Measurements from ENCODE around the gene ADCY9. TPM values are rescaled to one million over a fixed set of nuclear protein-coding genes. Genes with fewer than 3 reads are reported as not detected.

ADCY9 gene
- total RNA-seq, 1 donor from 2014 or later = 11.4 TPM

- Mint-ChIP-seq H3K27me3 (ENCODE audit: low read depth, unreplicated experiment) (peaks cover 2% of the 10 kb centered on the region), H3K27ac (ENCODE audit: unreplicated experiment) (no peak overlapping the region), H3K4me3 (ENCODE audit: unreplicated experiment) (no peak overlapping the region), H3K9me3 (ENCODE audit: unreplicated experiment) (peaks cover 2% of the 10 kb centered on the region), H3K4me1 (ENCODE audit: low read depth, unreplicated experiment) (peaks cover 2% of the 10 kb centered on the region), H3K36me3 (ENCODE audit: low read depth, unreplicated experiment) (peaks cover 5% of the 10 kb centered on the region)
- no peak overlapping the region for H3K27ac ChIP-seq (ENCODE audit: low read depth, low read length)
- DNase-seq (ENCODE audit: low read depth) (no peak), FAIRE-seq (no peak)
- H4K20me1 ChIP-seq (ENCODE audit: insufficient read depth, low read length) = no peaks in the 10 kb centered on the region
- H3K4me2 ChIP-seq (ENCODE audit: low read length) = no peak overlapping the region
- H3K4me1 ChIP-seq (ENCODE audit: insufficient read depth, low read length) = no peaks in the 10 kb centered on the region
- H3K9me3 ChIP-seq (ENCODE audit: insufficient read depth, low read depth, low read length) = no peaks in the 10 kb centered on the region
- TF ChIP-seq CTCF (IDR thresholded peaks at IDR 0.05; ENCODE audit: insufficient read depth, low read depth, low read length) (no peak), EZH2 (IDR thresholded peaks at IDR 0.05; ENCODE audit: insufficient read depth, low read length) (no peak)
- no peaks in the 10 kb centered on the region for H3K79me2 ChIP-seq (ENCODE audit: insufficient read depth, low read length)
- no peak overlapping the region for H3K4me3 ChIP-seq (ENCODE audit: insufficient read depth, low read depth, low read length)
- H3K36me3 ChIP-seq (ENCODE audit: insufficient read depth, low read length) = no peaks in the 10 kb centered on the region
- H3K27me3 ChIP-seq (ENCODE audit: insufficient read depth, low read length) = no peaks in the 10 kb centered on the region
- no peak overlapping the region for H2AFZ ChIP-seq (ENCODE audit: low read depth, low read length)
- no peak overlapping the region for H3K9ac ChIP-seq (ENCODE audit: low read length)
Observed at GRCh38 chr16:4089251-4089810, 26.9 kb downstream of the ADCY9 start.

GRCh38 chr16:4087990-4088577, 28.2 kb downstream of the ADCY9 start:
- TF ChIP-seq EZH2 (IDR thresholded peaks at IDR 0.05; ENCODE audit: insufficient read depth, low read length) (no peak), CTCF (IDR thresholded peaks at IDR 0.05; ENCODE audit: insufficient read depth, low read depth, low read length) (no peak)
- FAIRE-seq (no peak), DNase-seq (ENCODE audit: low read depth) (no peak)
- Histone ChIP-seq H4K20me1 (ENCODE audit: insufficient read depth, low read length) (no peaks in the 10 kb centered on the region), H3K27me3 (ENCODE audit: insufficient read depth, low read length) (no peaks in the 10 kb centered on the region), H2AFZ (ENCODE audit: low read depth, low read length) (no peak overlapping the region), H3K36me3 (ENCODE audit: insufficient read depth, low read length) (no peaks in the 10 kb centered on the region), H3K79me2 (ENCODE audit: insufficient read depth, low read length) (no peaks in the 10 kb centered on the region), H3K4me3 (ENCODE audit: insufficient read depth, low read depth, low read length) (no peak overlapping the region), H3K4me1 (ENCODE audit: insufficient read depth, low read length) (no peaks in the 10 kb centered on the region), H3K9ac (ENCODE audit: low read length) (no peak overlapping the region), H3K9me3 (ENCODE audit: insufficient read depth, low read depth, low read length) (no peaks in the 10 kb centered on the region), H3K4me2 (ENCODE audit: low read length) (no peak overlapping the region), H3K27ac (ENCODE audit: low read depth, low read length) (no peak overlapping the region)
- Mint-ChIP-seq H3K4me1 (ENCODE audit: low read depth, unreplicated experiment) (peaks cover 2% of the 10 kb centered on the region), H3K27ac (ENCODE audit: unreplicated experiment) (no peak overlapping the region), H3K4me3 (ENCODE audit: unreplicated experiment) (no peak overlapping the region), H3K27me3 (ENCODE audit: low read depth, unreplicated experiment) (peaks cover 2% of the 10 kb centered on the region), H3K36me3 (ENCODE audit: low read depth, unreplicated experiment) (peaks cover 5% of the 10 kb centered on the region), H3K9me3 (ENCODE audit: unreplicated experiment) (peaks cover 2% of the 10 kb centered on the region)

Measured in astrocyte (in vitro differentiated cells and primary cell).